Upper lobe of left lung (tissue), 6 donors: ENCODE measurements around the gene FOXO6. TPM values are rescaled to one million over a fixed set of nuclear protein-coding genes. Genes with fewer than 3 reads are reported as not detected.

ENCODE experiments used
- ATAC-seq, 2 donors: fragments of 200-7000 bp; cut with Tn5 transposase; one replicate each; pipeline ENCODE4 v1.9.1; 2022; ENCODE audit warnings: mild to moderate bottlenecking in 2 of 2, moderate library complexity in 2 of 2; ENCODE audit not compliant: low FRiP score in 2 of 2
- DNase-seq, 2 donors: peaks; one replicate each; pipeline ENCODE4 v3.0.0-alpha.2; 2019 to 2020
- H3K27ac ChIP-seq, 4 donors: fragments of 200-600 bp; sonication (generic); one replicate each; pipeline ENCODE4 v1.5.1; 2016 to 2019
- H3K27me3 ChIP-seq, 4 donors: fragments of 200-600 bp; sonication (generic); one replicate each; pipeline ENCODE4 v1.5.1; 2017 to 2019
- H3K36me3 ChIP-seq, 4 donors: fragments of 200-600 bp; sonication (generic); one replicate each; pipeline ENCODE4 v1.5.1; 2016 to 2019
- H3K4me1 ChIP-seq, 4 donors: fragments of 200-600 bp; sonication (generic); one replicate each; pipeline ENCODE4 v1.5.1; 2018 to 2019
- H3K4me3 ChIP-seq, 4 donors: fragments of 200-600 bp; sonication (generic); one replicate each; pipeline ENCODE4 v1.5.1; 2017 to 2019; ENCODE audit warnings: mild to moderate bottlenecking in 2 of 4, moderate library complexity in 1 of 4
- H3K9me3 ChIP-seq, 4 donors: fragments of 200-600 bp; sonication (generic); one replicate each; pipeline ENCODE4 v1.5.1; 2018 to 2019
- CTCF ChIP-seq, 6 experiments: fragments of 450-650 bp in 4 of 6; fragments of 200-600 bp in 2 of 6; sonication (generic) in 2 of 6; IDR thresholded peaks; one replicate each; pipeline ENCODE4 v1.5.1; 2016 to 2019; ENCODE audit warnings: antibody characterized with exemption in 6 of 6
- EP300 ChIP-seq, 4 donors: sonication (generic); formaldehyde crosslinking; IDR thresholded peaks; one replicate each; pipeline ENCODE4 v1.5.1; 2017; ENCODE audit warnings: antibody characterized with exemption in 4 of 4, control low read depth in 2 of 4
- POLR2A ChIP-seq, 4 donors: fragments of 450-650 bp; IDR thresholded peaks; one replicate each; pipeline ENCODE4 v1.5.1; 2016 to 2017; ENCODE audit warnings: antibody characterized with exemption in 4 of 4, mild to moderate bottlenecking in 2 of 4
- POLR2AphosphoS5 ChIP-seq, 2 donors: sonication (generic); formaldehyde crosslinking; IDR thresholded peaks; one replicate each; pipeline ENCODE4 v1.5.1; 2017; ENCODE audit warnings: antibody characterized with exemption in 2 of 2
- WGBS, 2 donors: methylation state at CpG; one replicate each; pipeline ENCODE4 v1.1.5; 2017 to 2018; 5-methylcytosine and 5-hydroxymethylcytosine counted together
- total RNA-seq, 6 donors: library from RNA; depleted of rRNA in 4 of 6; stranded (reverse); fragments of >200 nt in 4 of 6; gene quantifications; one replicate each; pipeline versions ENCODE4 v1.1.0 to v1.2.1, GENCODE V29; 2016 to 2021
- donor health status: DM: no; HTN: no; CAD: no; lungs with moderate emphysema.
- donor health status: DM: no; HTN: yes; CAD: no; lungs with severe emphysema.

Gene FOXO6
- total RNA-seq, 6 donors from 2014 or later = 0.31 to 1.2 (median 0.79) TPM

GRCh38 chr1:41427122-41427913, 66.1 kb downstream of the FOXO6 start:
- Histone ChIP-seq H3K4me1 (peaks cover 10 to 13% (median 13%) of the 10 kb centered on the region in 4 donors), H3K27me3 (no peaks in the 10 kb centered on the region), H3K36me3 (no peaks in the 10 kb centered on the region), H3K9me3 (no peaks in the 10 kb centered on the region), H3K27ac (peak overlapping the region in 1 of 4 donors; percentile 35), H3K4me3 (no peak overlapping the region)
- WGBS, 2 donors = 79 to 80% methylated on average over 12 to 20 of the region's 20 CpGs
- no peak for DNase-seq
- no peak for ATAC-seq
- TF ChIP-seq POLR2A (IDR thresholded peaks at IDR 0.05) = no peak
- no peak for TF ChIP-seq POLR2AphosphoS5 (IDR thresholded peaks at IDR 0.05)
- no peak for TF ChIP-seq EP300 (IDR thresholded peaks at IDR 0.05)
- no peak for TF ChIP-seq CTCF (IDR thresholded peaks at IDR 0.05)

- H3K27me3 ChIP-seq = no peaks in the 10 kb centered on the region
- no peak overlapping the region for H3K4me3 ChIP-seq
- no peaks in the 10 kb centered on the region for H3K9me3 ChIP-seq
- ATAC-seq (no peak), DNase-seq (no peak)
- TF ChIP-seq POLR2AphosphoS5 (IDR thresholded peaks at IDR 0.05) (no peak), EP300 (IDR thresholded peaks at IDR 0.05) (no peak), CTCF (IDR thresholded peaks at IDR 0.05) (no peak), POLR2A (IDR thresholded peaks at IDR 0.05) (no peak)
- no peaks in the 10 kb centered on the region for H3K36me3 ChIP-seq
- H3K4me1 ChIP-seq = peaks cover 19 to 22% (median 21%) of the 10 kb centered on the region in 4 donors
- H3K27ac ChIP-seq = peak overlapping the region in 3 of 4 donors; percentile 19 to 52 (median 35)
- 80 to 83% methylated on average over 9 to 11 of the region's 11 CpGs for WGBS, 2 donors
These were observed 66.9 kb downstream of the FOXO6 start for GRCh38 chr1:41427916-41428737.

- TF ChIP-seq POLR2AphosphoS5 (IDR thresholded peaks at IDR 0.05) (no peak), CTCF (IDR thresholded peaks at IDR 0.05) (no peak), EP300 (IDR thresholded peaks at IDR 0.05) (no peak), POLR2A (IDR thresholded peaks at IDR 0.05) (no peak)
- WGBS, 2 donors = 79 to 81% methylated on average over 13 to 16 of the region's 16 CpGs
- ATAC-seq (no peak), DNase-seq (no peak)
- no peaks in the 10 kb centered on the region for H3K27me3 ChIP-seq
- peak overlapping the region in 3 of 4 donors; percentile 19 to 52 (median 35) for H3K27ac ChIP-seq
- H3K36me3 ChIP-seq = no peaks in the 10 kb centered on the region
- no peak overlapping the region for H3K4me3 ChIP-seq
- H3K4me1 ChIP-seq = peaks cover 17 to 27% (median 21%) of the 10 kb centered on the region in 4 donors
- H3K9me3 ChIP-seq = no peaks in the 10 kb centered on the region
These were observed 67.8 kb downstream of the FOXO6 start for GRCh38 chr1:41428738-41429640.

GRCh38 chr1:41429641-41430035, 68.4 kb downstream of the FOXO6 start:
- TF ChIP-seq POLR2AphosphoS5 (IDR thresholded peaks at IDR 0.05) (no peak), POLR2A (IDR thresholded peaks at IDR 0.05) (no peak), CTCF (IDR thresholded peaks at IDR 0.05) (no peak), EP300 (IDR thresholded peaks at IDR 0.05) (no peak)
- Histone ChIP-seq H3K36me3 (no peaks in the 10 kb centered on the region), H3K27me3 (no peaks in the 10 kb centered on the region), H3K9me3 (no peaks in the 10 kb centered on the region), H3K4me3 (no peak overlapping the region), H3K4me1 (peaks cover 17 to 27% (median 20%) of the 10 kb centered on the region in 4 donors), H3K27ac (no peak overlapping the region)
- ATAC-seq (no peak), DNase-seq (no peak)
- 54 to 83% methylated on average over 5 of the region's 5 CpGs for WGBS, 2 donors
